ENCODE data around the gene CAPN5. TPM values are rescaled to one million over a fixed set of nuclear protein-coding genes. Genes with fewer than 3 reads are reported as not detected.

CAPN5 gene
- polyA plus RNA-seq, 3 donors: 0.28 to 0.83 (median 0.62) TPM

- Histone ChIP-seq H3K27ac (ENCODE audit: low read depth in 1 of 2, low read length in 2 of 2) (no peak overlapping the region), H3K27me3 (ENCODE audit: control insufficient read depth in 2 of 2, insufficient read depth in 2 of 2, low read length in 2 of 2) (peaks cover 0 to 15% of the 10 kb centered on the region in 2 donors), H3K9me3 (replicated peaks in 1 of 2; ENCODE audit: control insufficient read depth in 1 of 2, insufficient read depth in 1 of 2, low read length in 2 of 2) (no peaks in the 10 kb centered on the region), H3K79me2 (ENCODE audit: insufficient read depth, low read length) (no peaks in the 10 kb centered on the region), H4K20me1 (ENCODE audit: insufficient read depth, low read length) (no peaks in the 10 kb centered on the region), H3K36me3 (replicated peaks in 1 of 2; ENCODE audit: control insufficient read depth in 1 of 2, insufficient read depth in 2 of 2, low read length in 2 of 2) (no peaks in the 10 kb centered on the region), H2AFZ (ENCODE audit: insufficient read depth, low read depth, low read length, poor library complexity, severe bottlenecking) (no peak overlapping the region), H3K4me3 (replicated peaks in 1 of 3; ENCODE audit: low read depth in 2 of 3, low read length in 3 of 3) (no peak overlapping the region), H3K4me1 (ENCODE audit: control insufficient read depth in 1 of 2, insufficient read depth in 2 of 2, low read length in 2 of 2) (peaks cover 5 to 7% of the 10 kb centered on the region in 2 donors), H3K9ac (ENCODE audit: insufficient read depth, low read length, poor library complexity, severe bottlenecking) (no peak overlapping the region), H3K4me2 (replicated peaks; ENCODE audit: extremely low read depth, low read length, poor library complexity, severe bottlenecking) (no peak overlapping the region)
- TF ChIP-seq CTCF (IDR thresholded peaks at IDR 0.05): no peak
- no peak for DNase-seq
- no peaks in the 10 kb centered on the region for H3K9me3 Mint-ChIP-seq
- H3K4me1 Mint-ChIP-seq: peaks cover 23% of the 10 kb centered on the region
- no peak overlapping the region for H3K27ac Mint-ChIP-seq
- no peak overlapping the region for H3K4me3 Mint-ChIP-seq
- intact Hi-C loops (cut with micrococcal nuclease): no loop called here
- 98% methylated on average over 4 of the region's 8 CpGs for WGBS (ENCODE audit: insufficient coverage)
- peaks cover 15 to 53% (median 26%) of the 10 kb centered on the region in 3 donors for H3K27me3 Mint-ChIP-seq (ENCODE audit: low read depth in 3 of 3)
- H3K36me3 Mint-ChIP-seq: peaks cover 0 to 1% of the 10 kb centered on the region in 2 donors
Measured at GRCh38 chr11:77148963-77149715, 82.4 kb downstream of the CAPN5 start.

- H3K27me3 ChIP-seq (ENCODE audit: control insufficient read depth in 2 of 2, insufficient read depth in 2 of 2, low read length in 2 of 2): peaks cover 0 to 15% of the 10 kb centered on the region in 2 donors
- no peak for DNase-seq
- peaks cover 5 to 7% of the 10 kb centered on the region in 2 donors for H3K4me1 ChIP-seq (ENCODE audit: control insufficient read depth in 1 of 2, insufficient read depth in 2 of 2, low read length in 2 of 2)
- no peaks in the 10 kb centered on the region for H3K9me3 ChIP-seq (replicated peaks in 1 of 2; ENCODE audit: control insufficient read depth in 1 of 2, insufficient read depth in 1 of 2, low read length in 2 of 2)
- H3K4me2 ChIP-seq (replicated peaks; ENCODE audit: extremely low read depth, low read length, poor library complexity, severe bottlenecking): no peak overlapping the region
- 89% methylated on average over 11 of the region's 12 CpGs for WGBS (ENCODE audit: insufficient coverage)
- TF ChIP-seq CTCF (IDR thresholded peaks at IDR 0.05): no peak
- Mint-ChIP-seq H3K27me3 (ENCODE audit: low read depth in 3 of 3) (peaks cover 18 to 55% (median 26%) of the 10 kb centered on the region in 3 donors), H3K9me3 (no peaks in the 10 kb centered on the region), H3K4me1 (peaks cover 23% of the 10 kb centered on the region), H3K36me3 (peaks cover 0 to 1% of the 10 kb centered on the region in 2 donors), H3K4me3 (no peak overlapping the region), H3K27ac (no peak overlapping the region)
- intact Hi-C loops (cut with micrococcal nuclease): no loop called here
- H3K27ac ChIP-seq (ENCODE audit: low read depth in 1 of 2, low read length in 2 of 2): no peak overlapping the region
- no peak overlapping the region for H2AFZ ChIP-seq (ENCODE audit: insufficient read depth, low read depth, low read length, poor library complexity, severe bottlenecking)
- H3K4me3 ChIP-seq (replicated peaks in 1 of 3; ENCODE audit: low read depth in 2 of 3, low read length in 3 of 3): no peak overlapping the region
- no peak overlapping the region for H3K9ac ChIP-seq (ENCODE audit: insufficient read depth, low read length, poor library complexity, severe bottlenecking)
- H4K20me1 ChIP-seq (ENCODE audit: insufficient read depth, low read length): no peaks in the 10 kb centered on the region
- H3K36me3 ChIP-seq (replicated peaks in 1 of 2; ENCODE audit: control insufficient read depth in 1 of 2, insufficient read depth in 2 of 2, low read length in 2 of 2): no peaks in the 10 kb centered on the region
- no peaks in the 10 kb centered on the region for H3K79me2 ChIP-seq (ENCODE audit: insufficient read depth, low read length)
Measured at GRCh38 chr11:77149716-77150392, 83.1 kb downstream of the CAPN5 start.
